Activated naive CD4-positive, alpha-beta T cell (primary cell): ENCODE data around the gene CNTN5.

Experiments used
- DNase-seq, 4 experiments: peaks; one replicate each; lab custom pipeline; 2025; lab: John Stamatoyannopoulos, UW

CNTN5 gene

GRCh38 chr11:99170591-99170990 is 149.8 kb downstream of the CNTN5 start:
- no peak for DNase-seq

GRCh38 chr11:99171330-99171729 is 150.6 kb downstream of the CNTN5 start:
- no peak for DNase-seq

GRCh38 chr11:99176430-99176829 is 155.7 kb downstream of the CNTN5 start:
- no peak for DNase-seq

GRCh38 chr11:99177446-99177845 is 156.7 kb downstream of the CNTN5 start:
- DNase-seq, result no peak

GRCh38 chr11:99184146-99184545 is 163.4 kb downstream of the CNTN5 start:
- DNase-seq, result no peak

- no peak for DNase-seq
Observed at GRCh38 chr11:99188221-99188620, 167.5 kb downstream of the CNTN5 start.

- no peak for DNase-seq
Observed at GRCh38 chr11:99192716-99193115, 172.0 kb downstream of the CNTN5 start.

- no peak for DNase-seq
Observed at GRCh38 chr11:99197477-99197876, 176.7 kb downstream of the CNTN5 start.

GRCh38 chr11:99198215-99198614 is 177.5 kb downstream of the CNTN5 start:
- DNase-seq, result no peak

- no peak for DNase-seq
Observed at GRCh38 chr11:99199341-99199740, 178.6 kb downstream of the CNTN5 start.

GRCh38 chr11:99200720-99201119 is 180.0 kb downstream of the CNTN5 start:
- no peak for DNase-seq

GRCh38 chr11:99208813-99209212 is 188.1 kb downstream of the CNTN5 start:
- DNase-seq, result no peak

GRCh38 chr11:99229544-99229943 is 208.8 kb downstream of the CNTN5 start:
- DNase-seq, result no peak

- DNase-seq, result no peak
Observed at GRCh38 chr11:99234534-99234933, 213.8 kb downstream of the CNTN5 start.

- no peak for DNase-seq
Observed at GRCh38 chr11:99238401-99238800, 217.7 kb downstream of the CNTN5 start.

- DNase-seq, result no peak
Observed at GRCh38 chr11:99240192-99241030, 219.7 kb downstream of the CNTN5 start.

GRCh38 chr11:99241066-99241465 is 220.3 kb downstream of the CNTN5 start:
- no peak for DNase-seq

- no peak for DNase-seq
Observed at GRCh38 chr11:99244613-99245012, 223.9 kb downstream of the CNTN5 start.

- no peak for DNase-seq
Observed at GRCh38 chr11:99246199-99246598, 225.4 kb downstream of the CNTN5 start.

- DNase-seq, result no peak
Observed at GRCh38 chr11:99256614-99257013, 235.9 kb downstream of the CNTN5 start.

GRCh38 chr11:99257131-99257530 is 236.4 kb downstream of the CNTN5 start:
- no peak for DNase-seq

- DNase-seq, result no peak
Observed at GRCh38 chr11:99260696-99261095, 239.9 kb downstream of the CNTN5 start.

GRCh38 chr11:99268886-99269285 is 248.1 kb downstream of the CNTN5 start:
- DNase-seq, result no peak

GRCh38 chr11:99271527-99271926 is 250.8 kb downstream of the CNTN5 start:
- DNase-seq, result no peak
